CD4-positive, alpha-beta T cell (primary cell): ENCODE results near the gene SKAP2. TPM values are rescaled to one million over a fixed set of nuclear protein-coding genes. Genes with fewer than 3 reads are reported as not detected.
"Not testable (repeated sequence)": the region's sequence is repeated elsewhere in the genome, so short reads cannot be mapped to it uniquely, and the experiment has no call there.

ENCODE experiments used
- ATAC-seq: fragments of 200-7000 bp; cut with Tn5 transposase; one replicate; pipeline ENCODE4 v1.10.0; 2022; ENCODE audit warnings: mild to moderate bottlenecking; ENCODE audit not compliant: poor library complexity
- CTCF ChIA-PET: fragments of 350-600 bp; sonication (Branson Sonifier 250); formaldehyde crosslinking; loops from one replicate; lab custom pipeline; 2021; ENCODE audit warnings: antibody characterized with exemption, inconsistent platforms; lab: Charles Lee
- POLR2A ChIA-PET: fragments of 350-600 bp; sonication (Branson Sonifier 250); formaldehyde crosslinking; loops from one replicate; lab custom pipeline; 2021; ENCODE audit warnings: antibody characterized with exemption, inconsistent platforms; lab: Charles Lee
- DNase-seq, 14 experiments: peaks; one replicate each; pipeline ENCODE4 v3.0.0-alpha.2; 2013 to 2020; ENCODE audit warnings: mixed read lengths in 2 of 14
- H3K27ac ChIP-seq, 2 donors: one replicate each; pipeline versions ENCODE4 v1.5.1 to v1.7.0; 2013; ENCODE audit warnings: low read length in 2 of 2, low read depth in 1 of 2, mild to moderate bottlenecking in 1 of 2
- H3K27me3 ChIP-seq, 2 experiments: 1 replicate in 1 of 2; 2 replicates in 1 of 2; pipeline versions ENCODE4 v1.6.1 to v1.7.0; 2013; ENCODE audit warnings: low read length in 2 of 2, control low read depth in 1 of 2, mild to moderate bottlenecking in 1 of 2, moderate library complexity in 1 of 2; ENCODE audit not compliant: insufficient read depth in 2 of 2, control insufficient read depth in 1 of 2
- H3K36me3 ChIP-seq: one replicate; pipeline ENCODE4 v1.6.1; 2013; ENCODE audit warnings: low read length, control low read depth; ENCODE audit not compliant: insufficient read depth
- H3K4me1 ChIP-seq: one replicate; pipeline ENCODE4 v1.6.1; 2013; ENCODE audit warnings: low read length, control low read depth; ENCODE audit not compliant: insufficient read depth
- H3K4me3 ChIP-seq: one replicate; pipeline ENCODE4 v1.5.1; 2013; ENCODE audit warnings: mild to moderate bottlenecking, low read length, moderate library complexity
- H3K9me3 ChIP-seq, 2 experiments: 1 replicate in 1 of 2; 2 replicates in 1 of 2; pipeline versions ENCODE4 v1.6.1 to v1.7.0; 2013; ENCODE audit warnings: low read length in 2 of 2, mild to moderate bottlenecking in 2 of 2, control low read depth in 1 of 2, moderate library complexity in 1 of 2; ENCODE audit not compliant: control insufficient read depth in 1 of 2, insufficient read depth in 1 of 2
- H3K27ac Mint-ChIP-seq: one replicate; pipeline ENCODE4 v1.8.0; 2020; ENCODE audit warnings: mixed read lengths
- H3K27me3 Mint-ChIP-seq: one replicate; pipeline ENCODE4 v1.8.0; 2021; ENCODE audit warnings: mixed read lengths
- H3K36me3 Mint-ChIP-seq: one replicate; pipeline ENCODE4 v1.8.0; 2021; ENCODE audit warnings: low read depth, mixed read lengths
- H3K4me1 Mint-ChIP-seq: one replicate; pipeline ENCODE4 v1.8.0; 2021; ENCODE audit warnings: low read depth, mixed read lengths
- H3K4me3 Mint-ChIP-seq: one replicate; pipeline ENCODE4 v1.8.0; 2020; ENCODE audit warnings: mild to moderate bottlenecking, mixed read lengths
- H3K9me3 Mint-ChIP-seq: one replicate; pipeline ENCODE4 v1.8.0; 2020; ENCODE audit warnings: mixed read lengths
- intact Hi-C, 2 experiments: fragments of 100-400 bp; cut with DNase I in 1 of 2; cut with micrococcal nuclease in 1 of 2; formaldehyde crosslinking; loops; one replicate each; pipeline versions ENCODE4 v1.15.1 to v1.9.0; 2023 to 2025; cut with DNase I, micrococcal nuclease
- total RNA-seq, 174 experiments: library from RNA in 2 of 174; stranded (reverse) in 2 of 174; gene quantifications; one replicate each; pipeline ENCODE4 v1.2.3 and lab custom pipeline; 2021 to 2026
- TF ChIP-seq, protein P1 (sequence below): fragments of 200-600 bp; IDR thresholded peaks from one replicate; pipeline ENCODE4 v1.8.0; 2022; ENCODE audit warnings: antibody characterized with exemption, mild to moderate bottlenecking

The SKAP2 gene
- total RNA-seq, 2 experiments from 2014 or later, result 0.91 to 1.2 TPM

DNA sequence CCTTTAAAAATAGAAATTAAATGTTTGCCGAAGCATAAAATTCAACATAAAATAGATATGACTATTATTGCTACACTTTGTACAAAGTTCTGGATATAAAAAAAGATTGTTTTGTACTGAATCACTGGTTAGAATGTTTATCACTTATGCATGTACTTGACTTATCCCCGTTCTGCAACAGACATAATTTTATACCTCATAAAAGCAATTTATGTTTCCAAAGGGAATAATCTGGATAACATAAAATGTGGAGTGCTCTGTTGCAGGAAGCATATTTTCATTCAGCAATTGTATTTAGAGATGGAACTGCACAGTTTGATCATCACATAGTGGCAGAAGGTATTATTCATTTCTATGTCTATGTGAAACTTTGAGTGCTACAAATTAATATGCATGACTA, 21.5 kb downstream of the SKAP2 start:
- no peak overlapping the region for H3K4me3 ChIP-seq
- ChIA-PET POLR2A (no interaction called here), CTCF (no interaction called here)
- no peaks in the 10 kb centered on the region for H3K36me3 Mint-ChIP-seq
- H3K36me3 ChIP-seq, result no peaks in the 10 kb centered on the region
- intact Hi-C loops, result no loop called here
- no peak overlapping the region for H3K4me3 Mint-ChIP-seq
- no peaks in the 10 kb centered on the region for H3K27me3 ChIP-seq
- TF ChIP-seq, protein P1, sequence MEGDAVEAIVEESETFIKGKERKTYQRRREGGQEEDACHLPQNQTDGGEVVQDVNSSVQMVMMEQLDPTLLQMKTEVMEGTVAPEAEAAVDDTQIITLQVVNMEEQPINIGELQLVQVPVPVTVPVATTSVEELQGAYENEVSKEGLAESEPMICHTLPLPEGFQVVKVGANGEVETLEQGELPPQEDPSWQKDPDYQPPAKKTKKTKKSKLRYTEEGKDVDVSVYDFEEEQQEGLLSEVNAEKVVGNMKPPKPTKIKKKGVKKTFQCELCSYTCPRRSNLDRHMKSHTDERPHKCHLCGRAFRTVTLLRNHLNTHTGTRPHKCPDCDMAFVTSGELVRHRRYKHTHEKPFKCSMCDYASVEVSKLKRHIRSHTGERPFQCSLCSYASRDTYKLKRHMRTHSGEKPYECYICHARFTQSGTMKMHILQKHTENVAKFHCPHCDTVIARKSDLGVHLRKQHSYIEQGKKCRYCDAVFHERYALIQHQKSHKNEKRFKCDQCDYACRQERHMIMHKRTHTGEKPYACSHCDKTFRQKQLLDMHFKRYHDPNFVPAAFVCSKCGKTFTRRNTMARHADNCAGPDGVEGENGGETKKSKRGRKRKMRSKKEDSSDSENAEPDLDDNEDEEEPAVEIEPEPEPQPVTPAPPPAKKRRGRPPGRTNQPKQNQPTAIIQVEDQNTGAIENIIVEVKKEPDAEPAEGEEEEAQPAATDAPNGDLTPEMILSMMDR, result no peak
- ATAC-seq, result no peak
- no peaks in the 10 kb centered on the region for H3K4me1 ChIP-seq
- DNase-seq, result no peak
- no peaks in the 10 kb centered on the region for H3K9me3 ChIP-seq
- no peak overlapping the region for H3K27ac Mint-ChIP-seq
- no peaks in the 10 kb centered on the region for H3K27me3 Mint-ChIP-seq
- H3K4me1 Mint-ChIP-seq, result no peaks in the 10 kb centered on the region
- no peaks in the 10 kb centered on the region for H3K9me3 Mint-ChIP-seq
- no peak overlapping the region for H3K27ac ChIP-seq

DNA sequence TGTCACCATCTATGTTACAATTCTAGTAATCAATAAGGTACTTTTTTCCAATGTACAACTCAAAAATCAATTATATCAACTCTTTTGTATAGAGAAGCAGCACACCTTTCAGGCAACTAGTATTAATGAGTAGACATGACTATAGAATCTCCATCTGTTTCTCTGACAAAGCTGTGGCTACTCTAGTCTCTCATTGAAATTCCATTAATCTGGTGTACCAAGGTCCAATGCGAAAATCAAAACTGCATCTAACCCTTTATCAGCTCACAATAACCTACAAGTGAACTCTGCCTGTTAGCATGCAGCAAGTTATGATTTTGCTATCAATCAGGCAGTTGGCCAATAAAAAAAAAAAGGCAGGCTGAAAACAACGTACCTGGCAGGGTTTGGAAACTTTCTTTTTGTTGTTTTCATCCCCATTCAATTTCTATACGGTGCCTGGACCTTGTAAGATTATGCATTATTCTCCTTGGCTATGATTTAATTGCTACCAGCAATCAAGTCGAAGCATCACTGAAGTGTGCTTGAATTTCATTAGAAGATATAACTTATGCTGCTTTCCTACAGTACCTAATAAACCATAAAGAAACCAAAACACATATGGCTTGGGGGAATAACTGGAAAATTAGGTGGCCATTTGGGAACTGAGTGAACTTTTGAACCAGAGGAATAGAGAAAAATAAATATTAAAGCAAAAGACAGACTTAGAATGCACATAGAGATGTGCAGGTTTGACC, 23.2 kb downstream of the SKAP2 start:
- POLR2A ChIA-PET, result no interaction called here

DNA sequence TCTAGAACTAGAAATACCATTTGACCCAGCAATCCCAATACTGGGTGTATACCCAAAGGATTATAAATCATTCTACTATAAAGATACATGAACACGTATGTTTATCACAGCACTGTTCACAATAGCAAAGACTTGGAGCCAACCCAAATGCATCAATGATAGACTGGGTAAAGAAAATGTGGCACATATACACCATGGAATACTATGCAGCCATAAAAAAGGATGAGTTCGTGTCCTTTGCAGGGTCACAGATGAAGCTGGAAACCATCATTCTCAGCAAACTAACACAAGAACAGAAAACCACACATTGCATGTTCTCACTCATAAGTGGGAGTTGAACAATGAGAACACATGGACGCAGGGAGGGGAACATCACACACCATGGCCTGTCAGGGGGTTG, 27.6 kb downstream of the SKAP2 start:
- H3K4me1 Mint-ChIP-seq, H3K27me3 Mint-ChIP-seq, H3K4me1 ChIP-seq, H3K9me3 ChIP-seq, H3K27me3 ChIP-seq, intact Hi-C loops, H3K27ac Mint-ChIP-seq, CTCF ChIA-PET, H3K9me3 Mint-ChIP-seq, H3K36me3 Mint-ChIP-seq, H3K4me3 ChIP-seq, POLR2A ChIA-PET, H3K4me3 Mint-ChIP-seq, ATAC-seq, H3K27ac ChIP-seq, DNase-seq, H3K36me3 ChIP-seq: not testable (repeated sequence)

More for the DNA sequence above, 23.2 kb downstream of the SKAP2 start:
- H3K9me3 Mint-ChIP-seq, result no peaks in the 10 kb centered on the region
- ATAC-seq, result no peak
- H3K9me3 ChIP-seq, result no peaks in the 10 kb centered on the region
- no peak overlapping the region for H3K4me3 ChIP-seq
- no peak overlapping the region for H3K27ac Mint-ChIP-seq
- H3K27ac ChIP-seq, result no peak overlapping the region
- intact Hi-C loops, result no loop called here
- H3K36me3 Mint-ChIP-seq, result no peaks in the 10 kb centered on the region
- CTCF ChIA-PET, result no interaction called here
- H3K4me3 Mint-ChIP-seq, result no peak overlapping the region
- H3K4me1 ChIP-seq, result no peaks in the 10 kb centered on the region
- DNase-seq, result no peak
- H3K4me1 Mint-ChIP-seq, result no peaks in the 10 kb centered on the region
- no peaks in the 10 kb centered on the region for H3K27me3 ChIP-seq
- TF ChIP-seq, protein P1, result no peak
- H3K27me3 Mint-ChIP-seq, result no peaks in the 10 kb centered on the region
- no peaks in the 10 kb centered on the region for H3K36me3 ChIP-seq

DNA sequence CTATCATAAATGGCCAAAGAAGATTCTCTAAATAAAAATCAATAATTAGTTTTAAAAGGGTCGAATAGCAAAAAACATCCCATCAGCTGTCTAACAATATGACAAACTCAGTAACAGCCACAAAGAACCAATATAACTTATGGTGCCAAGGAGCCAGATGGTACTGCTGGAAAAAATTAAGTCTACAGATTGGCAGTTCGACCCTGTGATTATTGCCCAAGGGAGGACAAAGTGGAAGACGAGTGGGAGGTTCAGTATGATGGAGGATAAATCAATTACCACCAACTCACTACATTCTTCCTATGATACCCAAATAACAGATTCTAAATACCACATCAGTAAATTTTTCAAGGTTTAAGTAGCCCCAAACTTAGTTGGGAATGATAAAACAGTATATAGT, 49.0 kb downstream of the SKAP2 start:
- TF ChIP-seq, protein P1, result no peak
- Mint-ChIP-seq H3K4me1 (no peaks in the 10 kb centered on the region), H3K27me3 (peaks cover 12% of the 10 kb centered on the region), H3K4me3 (no peak overlapping the region), H3K36me3 (no peaks in the 10 kb centered on the region), H3K9me3 (no peaks in the 10 kb centered on the region), H3K27ac (no peak overlapping the region)
- H3K27ac ChIP-seq, result no peak overlapping the region
- no peak for ATAC-seq
- no peaks in the 10 kb centered on the region for H3K36me3 ChIP-seq
- intact Hi-C loops, result no loop called here
- ChIA-PET POLR2A (no interaction called here), CTCF (no interaction called here)
- no peaks in the 10 kb centered on the region for H3K9me3 ChIP-seq
- DNase-seq, result no peak
- H3K4me1 ChIP-seq, result no peaks in the 10 kb centered on the region
- H3K27me3 ChIP-seq, result no peaks in the 10 kb centered on the region
- no peak overlapping the region for H3K4me3 ChIP-seq
